ENCODE results near the gene FAM210B. TPM values are rescaled to one million over a fixed set of nuclear protein-coding genes. Genes with fewer than 3 reads are reported as not detected.
A peak's percentile ranks its signal among the peaks of the same experiment; 100 is the strongest.
"Not testable (repeated sequence)": the region's sequence is repeated elsewhere in the genome, so short reads cannot be mapped to it uniquely, and the experiment has no call there.

The FAM210B gene
- total RNA-seq, 2 donors from 2014 or later, result 35.2 to 37.3 TPM

DNA sequence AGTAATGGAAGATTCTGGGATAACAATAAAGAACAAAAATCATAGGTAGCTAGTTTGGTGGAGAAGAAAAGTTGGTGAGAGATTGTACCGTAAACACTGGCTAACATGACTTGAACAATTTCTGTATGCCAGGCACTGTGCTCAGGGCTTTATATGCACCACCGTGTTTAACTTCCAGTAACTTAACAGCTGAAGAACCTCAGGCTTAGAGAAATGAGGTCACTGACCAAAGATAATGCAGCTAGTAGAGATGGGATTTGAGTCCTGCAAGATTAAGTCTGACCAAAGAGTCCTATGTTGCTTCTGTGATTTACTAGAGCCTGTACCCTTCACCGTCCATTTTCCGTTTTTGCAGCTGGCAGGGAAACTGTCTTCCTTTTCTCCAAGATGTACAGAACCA, 36.4 kb downstream of the FAM210B start:
- Histone ChIP-seq H3K4me1 (ENCODE audit: control insufficient read depth in 1 of 2, low read depth in 2 of 2) (peaks cover 14 to 20% of the 10 kb centered on the region in 2 donors), H3K9me3 (no peaks in the 10 kb centered on the region), H3K27ac (no peak overlapping the region), H3K4me3 (no peak overlapping the region), H3K27me3 (replicated peaks; ENCODE audit: insufficient read depth) (no peaks in the 10 kb centered on the region), H3K36me3 (peaks cover 30% of the 10 kb centered on the region)
- no peak for DNase-seq (ENCODE audit: low spot score)
- no peak for TF ChIP-seq CTCF (IDR thresholded peaks at IDR 0.05)
- ATAC-seq (ENCODE audit: insufficient number of reproducible peaks, low FRiP score, low read depth), result no peak

- Histone ChIP-seq H3K4me1 (ENCODE audit: control insufficient read depth in 1 of 2, low read depth in 2 of 2) (no peaks in the 10 kb centered on the region), H3K9me3 (no peaks in the 10 kb centered on the region), H3K27me3 (replicated peaks; ENCODE audit: insufficient read depth) (no peaks in the 10 kb centered on the region), H3K27ac (no peak overlapping the region), H3K36me3 (peaks cover 56% of the 10 kb centered on the region), H3K4me3 (no peak overlapping the region)
- ATAC-seq (ENCODE audit: insufficient number of reproducible peaks, low FRiP score, low read depth) (no peak), DNase-seq (ENCODE audit: low spot score) (peak; percentile 18)
- TF ChIP-seq CTCF (IDR thresholded peaks at IDR 0.05), result peak; percentile 59
Measured at GRCh38 chr20:56400001-56400640, 41.3 kb downstream of the FAM210B start.

DNA sequence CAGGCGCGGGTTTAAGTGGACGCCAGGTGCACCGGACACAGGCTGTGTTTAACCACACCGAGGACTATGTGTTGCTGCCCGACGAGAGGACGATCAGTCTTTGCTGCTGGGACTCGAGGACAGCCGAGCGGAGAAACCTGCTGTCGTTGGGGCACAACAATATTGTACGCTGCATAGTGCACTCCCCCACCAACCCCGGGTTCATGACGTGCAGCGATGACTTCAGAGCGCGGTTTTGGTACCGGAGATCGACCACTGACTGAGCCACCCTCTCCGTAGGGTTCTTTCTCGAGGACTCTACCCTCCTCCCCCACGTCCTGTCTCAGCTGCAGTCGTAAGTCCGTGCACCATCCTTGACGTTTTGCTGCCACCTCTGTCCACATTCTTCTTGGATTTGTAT, 44.7 kb downstream of the FAM210B start:
- H3K27ac ChIP-seq, result no peak overlapping the region
- H3K4me1 ChIP-seq (ENCODE audit: control insufficient read depth in 1 of 2, low read depth in 2 of 2), result no peaks in the 10 kb centered on the region
- DNase-seq (ENCODE audit: low spot score), result no peak
- H3K4me3 ChIP-seq, result no peak overlapping the region
- ATAC-seq (ENCODE audit: insufficient number of reproducible peaks, low FRiP score, low read depth), result no peak
- no peaks in the 10 kb centered on the region for H3K9me3 ChIP-seq
- H3K27me3 ChIP-seq (replicated peaks; ENCODE audit: insufficient read depth), result no peaks in the 10 kb centered on the region
- H3K36me3 ChIP-seq, result peaks cover 50% of the 10 kb centered on the region
- TF ChIP-seq CTCF (IDR thresholded peaks at IDR 0.05), result no peak

GRCh38 chr20:56405356-56405755, 46.6 kb downstream of the FAM210B start:
- H3K36me3 ChIP-seq, result peaks cover 36% of the 10 kb centered on the region
- not testable (repeated sequence) for H3K27ac ChIP-seq; H3K4me3 ChIP-seq; H3K9me3 ChIP-seq; ATAC-seq (ENCODE audit: insufficient number of reproducible peaks, low FRiP score, low read depth); H3K27me3 ChIP-seq (replicated peaks; ENCODE audit: insufficient read depth); H3K4me1 ChIP-seq (ENCODE audit: control insufficient read depth in 1 of 2, low read depth in 2 of 2); DNase-seq (ENCODE audit: low spot score)

DNA sequence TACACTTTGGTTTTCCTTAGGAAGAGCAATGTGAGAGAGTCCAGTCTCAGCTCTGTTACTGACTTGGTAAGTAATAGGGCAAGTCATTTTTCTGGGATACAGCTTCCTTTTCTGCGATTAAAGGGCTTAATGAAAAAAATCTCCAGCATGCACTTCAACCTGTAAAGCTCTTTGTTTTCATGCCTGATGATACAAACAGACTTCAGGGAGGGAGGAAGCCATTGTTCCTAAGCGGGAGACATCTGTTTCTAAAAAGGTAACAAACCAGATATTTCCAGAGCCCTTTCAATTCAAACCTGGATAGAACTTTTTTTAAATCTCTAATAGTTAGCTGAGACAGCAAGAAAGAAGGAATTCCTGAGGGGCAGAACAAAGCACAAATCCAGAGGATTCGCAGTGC, 48.1 kb downstream of the FAM210B start:
- TF ChIP-seq CTCF (IDR thresholded peaks at IDR 0.05), result no peak
- Histone ChIP-seq H3K27ac (no peak overlapping the region), H3K36me3 (peaks cover 27% of the 10 kb centered on the region), H3K27me3 (replicated peaks; ENCODE audit: insufficient read depth) (no peaks in the 10 kb centered on the region), H3K4me1 (ENCODE audit: control insufficient read depth in 1 of 2, low read depth in 2 of 2) (no peaks in the 10 kb centered on the region), H3K9me3 (no peaks in the 10 kb centered on the region), H3K4me3 (no peak overlapping the region)
- DNase-seq (ENCODE audit: low spot score), result no peak
- ATAC-seq (ENCODE audit: insufficient number of reproducible peaks, low FRiP score, low read depth), result no peak

GRCh38 chr20:56409521-56409920, 50.7 kb downstream of the FAM210B start:
- no peak for DNase-seq (ENCODE audit: low spot score)
- Histone ChIP-seq H3K4me3 (no peak overlapping the region), H3K27me3 (replicated peaks; ENCODE audit: insufficient read depth) (no peaks in the 10 kb centered on the region), H3K36me3 (peaks cover 15% of the 10 kb centered on the region), H3K4me1 (ENCODE audit: control insufficient read depth in 1 of 2, low read depth in 2 of 2) (no peaks in the 10 kb centered on the region), H3K27ac (no peak overlapping the region), H3K9me3 (no peaks in the 10 kb centered on the region)
- ATAC-seq (ENCODE audit: insufficient number of reproducible peaks, low FRiP score, low read depth), result no peak
- no peak for TF ChIP-seq CTCF (IDR thresholded peaks at IDR 0.05)

Measured in thoracic aorta (tissue), 2 donors.